ENCODE measurements around the gene SLC9C2.
"Not testable (repeated sequence)": the region's sequence is repeated elsewhere in the genome, so short reads cannot be mapped to it uniquely, and the experiment has no call there.

The SLC9C2 gene

GRCh38 chr1:173603056-173603591 lies at the start of gene SLC9C2:
TSS of gene SLC9C2 (minus strand) at chr1:173603072. CDS start at chr1:173601776, 1,296 bp downstream.
- in situ Hi-C loops (cut with MboI; ENCODE audit: low sequenced_read_pairs) = no loop called here

- in situ Hi-C loops (cut with MboI; ENCODE audit: low sequenced_read_pairs) = no loop called here
Measured at GRCh38 chr1:173648880-173649605, 46.2 kb upstream of the SLC9C2 start.

- in situ Hi-C loops (cut with MboI; ENCODE audit: low sequenced_read_pairs) = no loop called here
Measured at GRCh38 chr1:173646656-173647055, 43.8 kb upstream of the SLC9C2 start.

- in situ Hi-C loops (cut with MboI; ENCODE audit: low sequenced_read_pairs) = not testable (repeated sequence)
Measured at GRCh38 chr1:173642450-173643139, 39.7 kb upstream of the SLC9C2 start.

- in situ Hi-C loops (cut with MboI; ENCODE audit: low sequenced_read_pairs) = no loop called here
Measured at GRCh38 chr1:173639102-173639501, 36.2 kb upstream of the SLC9C2 start.

GRCh38 chr1:173638043-173639021 lies 35.5 kb upstream of the SLC9C2 start:
- in situ Hi-C loops (cut with MboI; ENCODE audit: low sequenced_read_pairs) = no loop called here

- in situ Hi-C loops (cut with MboI; ENCODE audit: low sequenced_read_pairs) = not testable (repeated sequence)
Measured at GRCh38 chr1:173637236-173638042, 34.6 kb upstream of the SLC9C2 start.

GRCh38 chr1:173635116-173635515 lies 32.2 kb upstream of the SLC9C2 start, which contains the start of gene TEX50:
TSS of gene TEX50 (plus strand) at chr1:173635338. CDS start at chr1:173635522, 184 bp downstream.
- in situ Hi-C loops (cut with MboI; ENCODE audit: low sequenced_read_pairs) = no loop called here

DNA sequence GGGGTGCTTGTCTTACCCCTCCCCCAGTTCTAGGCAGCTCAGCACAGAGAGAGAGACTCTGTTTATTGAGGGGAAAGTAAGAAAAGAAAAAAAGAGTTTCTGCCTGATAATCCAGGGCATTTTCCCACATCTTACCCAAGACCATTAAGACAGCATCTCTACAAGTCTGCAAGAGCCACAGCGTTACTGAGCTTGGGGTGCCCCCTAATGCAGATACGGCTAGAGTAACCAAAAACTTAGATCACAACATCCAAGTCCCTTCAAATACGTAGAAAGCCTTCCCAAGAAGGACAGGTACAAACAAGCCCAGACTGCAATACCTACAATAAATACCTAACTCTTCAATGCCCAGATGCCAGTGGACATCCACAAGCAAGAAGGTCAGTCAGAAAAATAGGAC lies 26.0 kb upstream of the SLC9C2 start:
- in situ Hi-C loops (cut with MboI; ENCODE audit: low sequenced_read_pairs) = no loop called here

DNA sequence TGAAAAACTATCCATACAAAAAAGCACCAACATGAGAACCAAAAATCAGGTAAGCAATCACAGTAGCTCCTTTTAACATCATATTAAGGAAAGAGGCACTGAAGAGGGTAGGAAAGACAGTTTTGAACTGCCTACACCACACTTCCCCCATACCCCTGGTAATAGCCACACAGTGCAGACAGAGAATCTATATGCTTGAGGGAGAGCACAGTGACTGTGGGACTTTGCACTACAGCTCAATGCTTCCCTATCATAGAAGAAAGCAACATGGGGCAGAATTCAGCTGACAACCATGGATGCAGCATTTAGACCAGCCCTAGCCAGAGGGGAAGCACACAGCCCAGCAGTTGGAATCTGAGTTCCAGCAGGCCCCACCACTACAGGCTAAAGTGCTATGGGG lies 24.4 kb upstream of the SLC9C2 start:
- in situ Hi-C loops (cut with MboI; ENCODE audit: low sequenced_read_pairs) = no loop called here

DNA sequence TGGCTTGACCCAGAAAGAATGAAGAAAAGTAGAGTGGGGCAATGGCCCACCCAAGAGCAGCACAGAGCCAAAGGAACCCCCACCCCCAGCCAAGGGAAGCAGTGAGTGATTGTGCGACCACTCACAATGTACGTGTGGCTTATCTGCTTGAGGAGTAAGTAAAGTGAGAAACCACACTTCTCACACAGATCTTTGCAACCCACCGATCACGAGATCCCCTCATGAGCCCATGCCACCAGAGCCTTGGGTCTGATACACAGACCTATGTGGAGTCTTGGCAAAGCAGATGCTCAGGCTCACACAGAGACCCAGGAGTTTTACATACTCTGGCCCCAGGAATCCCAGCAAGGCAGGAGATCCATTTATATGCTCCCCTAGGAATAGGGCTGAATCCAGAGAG lies 14.0 kb upstream of the SLC9C2 start:
- in situ Hi-C loops (cut with MboI; ENCODE audit: low sequenced_read_pairs) = no loop called here

- in situ Hi-C loops (cut with MboI; ENCODE audit: low sequenced_read_pairs) = not testable (repeated sequence)
Measured at GRCh38 chr1:173613086-173613485, 10.2 kb upstream of the SLC9C2 start.

- in situ Hi-C loops (cut with MboI; ENCODE audit: low sequenced_read_pairs) = no loop called here
Measured at GRCh38 chr1:173608503-173609216, 5.8 kb upstream of the SLC9C2 start.

DNA sequence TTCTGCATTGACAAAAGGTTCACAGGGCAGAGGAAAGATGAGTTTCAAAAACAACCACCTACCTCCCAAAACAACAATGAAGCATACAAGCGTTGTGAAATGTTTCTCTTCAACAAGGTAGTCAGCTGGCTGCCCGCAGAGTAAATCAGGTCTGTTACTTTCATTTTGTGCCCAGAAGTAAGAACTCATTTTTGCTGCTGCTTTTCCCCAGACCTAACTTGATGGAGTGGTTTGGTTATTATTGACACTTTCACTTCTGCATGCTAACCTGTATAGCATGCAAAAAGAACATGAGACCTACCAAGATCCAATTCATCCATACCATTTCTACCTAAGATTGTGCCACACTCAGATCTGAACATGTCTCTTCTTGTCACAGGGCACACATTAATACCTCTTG lies 1.3 kb downstream of the SLC9C2 start:
- in situ Hi-C loops (cut with MboI; ENCODE audit: low sequenced_read_pairs) = no loop called here

DNA sequence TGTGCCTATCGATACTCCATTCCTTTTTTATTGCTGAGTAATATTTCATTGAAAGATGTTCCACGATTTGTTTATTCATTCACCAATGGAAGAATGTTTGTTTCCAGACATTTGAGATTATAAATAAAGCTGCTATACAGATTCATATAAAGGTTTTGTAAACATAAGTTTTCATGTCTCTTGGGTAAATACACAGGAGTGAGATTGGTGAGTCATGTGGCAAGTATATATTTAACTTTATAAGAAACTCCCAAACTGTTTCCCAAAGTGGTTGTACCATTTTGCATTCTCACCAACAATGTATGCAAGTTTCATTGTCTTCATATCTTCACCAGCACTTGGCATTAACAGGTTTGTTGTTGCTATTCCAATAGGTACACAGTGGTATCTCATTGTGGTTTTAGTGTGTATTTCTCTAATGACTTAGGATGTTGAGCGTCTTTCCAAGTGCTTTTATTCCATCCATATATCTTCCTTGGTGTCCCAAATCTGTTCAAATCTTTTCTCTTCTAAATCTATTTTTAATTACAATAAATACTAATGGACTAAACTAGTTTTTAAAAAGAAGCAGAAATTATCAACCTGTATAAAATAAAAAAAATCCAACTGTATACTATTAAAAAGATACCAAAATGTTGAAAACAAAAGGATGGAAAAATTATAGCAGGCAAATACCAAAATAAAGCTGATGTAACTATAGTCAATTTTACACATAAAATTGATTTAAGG lies 6.6 kb downstream of the SLC9C2 start:
- in situ Hi-C loops (cut with MboI; ENCODE audit: low sequenced_read_pairs) = no loop called here

GRCh38 chr1:173591138-173591537 lies 11.7 kb downstream of the SLC9C2 start:
- in situ Hi-C loops (cut with MboI; ENCODE audit: low sequenced_read_pairs) = not testable (repeated sequence)

GRCh38 chr1:173590557-173590956 lies 12.3 kb downstream of the SLC9C2 start:
- in situ Hi-C loops (cut with MboI; ENCODE audit: low sequenced_read_pairs) = no loop called here

DNA sequence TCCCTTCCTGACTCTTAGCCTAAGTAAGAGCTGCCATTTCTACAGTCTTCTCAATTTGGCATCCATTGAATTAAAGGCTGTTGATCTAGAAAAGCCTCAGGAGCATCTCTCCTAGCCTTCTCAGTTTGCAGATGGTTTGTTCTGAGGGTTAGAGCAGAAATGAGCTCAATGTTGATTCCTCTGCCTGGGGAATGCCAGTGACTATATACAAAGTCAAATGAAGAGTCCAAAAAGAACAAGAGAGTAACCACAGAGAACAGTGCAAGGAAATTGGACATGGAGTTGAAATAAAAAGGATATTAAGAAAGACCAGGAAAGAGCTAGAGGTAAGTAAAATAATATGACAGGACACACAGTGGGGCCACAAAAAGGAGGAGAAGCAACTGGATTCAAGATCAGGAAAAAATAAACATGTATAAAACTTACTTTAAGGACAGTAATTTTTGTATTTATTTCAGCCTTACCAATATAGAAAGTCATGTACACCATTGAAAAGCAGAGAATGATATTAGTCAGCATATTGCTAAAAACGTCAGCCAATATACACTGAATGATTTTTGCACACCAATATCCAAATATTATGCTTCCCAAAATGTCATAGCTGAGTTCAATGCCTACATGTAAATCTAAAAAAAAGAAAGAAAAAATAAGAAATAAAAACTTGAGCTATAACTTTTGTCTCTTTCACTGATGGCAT lies 21.3 kb downstream of the SLC9C2 start:
- in situ Hi-C loops (cut with MboI; ENCODE audit: low sequenced_read_pairs) = no loop called here

Data from HL-60/S4 treated with retinoic acid at 250 ng/mL for 4 days and 3 days (cell line).